Right atrium auricular region (tissue), 2 donors: ENCODE results near the gene PCSK2. TPM values are rescaled to one million over a fixed set of nuclear protein-coding genes. Genes with fewer than 3 reads are reported as not detected.

Experiments used
- DNase-seq: peaks from one replicate; pipeline ENCODE4 v3.0.0-alpha.2; 2019; ENCODE audit warnings: low spot score
- H3K27ac ChIP-seq, 2 donors: fragments of 200-600 bp; sonication (generic); 1 replicate in 1 of 2; 2 replicates in 1 of 2; pipeline ENCODE4 v1.5.1; 2016 to 2019
- H3K27me3 ChIP-seq, 2 donors: fragments of 200-600 bp; sonication (generic); one replicate each; pipeline versions ENCODE4 v1.5.1 to v1.6.0; 2017 to 2019
- H3K36me3 ChIP-seq: fragments of 200-600 bp; sonication (generic); one replicate; pipeline ENCODE4 v1.5.1; 2016
- H3K4me1 ChIP-seq, 2 donors: fragments of 200-600 bp; sonication (generic); one replicate each; pipeline versions ENCODE4 v1.5.1 to v1.6.0; 2017 to 2019
- H3K4me3 ChIP-seq, 2 donors: fragments of 200-600 bp; sonication (generic); 1 replicate in 1 of 2; 2 replicates in 1 of 2; pipeline ENCODE4 v1.5.1; 2017 to 2019; ENCODE audit warnings: mild to moderate bottlenecking in 1 of 2, moderate library complexity in 1 of 2
- H3K9me3 ChIP-seq, 2 donors: fragments of 200-600 bp; sonication (generic); one replicate each; pipeline ENCODE4 v1.5.1; 2019
- CTCF ChIP-seq, 2 donors: fragments of 200-600 bp; sonication (generic); IDR thresholded peaks; one replicate each; pipeline ENCODE4 v1.5.1; 2019; ENCODE audit warnings: antibody characterized with exemption in 2 of 2
- total RNA-seq, 2 donors: library from RNA; depleted of rRNA; stranded (reverse); fragments of >200 nt; gene quantifications; one replicate each; pipeline ENCODE4 v1.1.0, GENCODE V29; 2016

PCSK2 gene
- total RNA-seq, 2 donors from 2014 or later = 1.6 to 2.6 TPM

DNA sequence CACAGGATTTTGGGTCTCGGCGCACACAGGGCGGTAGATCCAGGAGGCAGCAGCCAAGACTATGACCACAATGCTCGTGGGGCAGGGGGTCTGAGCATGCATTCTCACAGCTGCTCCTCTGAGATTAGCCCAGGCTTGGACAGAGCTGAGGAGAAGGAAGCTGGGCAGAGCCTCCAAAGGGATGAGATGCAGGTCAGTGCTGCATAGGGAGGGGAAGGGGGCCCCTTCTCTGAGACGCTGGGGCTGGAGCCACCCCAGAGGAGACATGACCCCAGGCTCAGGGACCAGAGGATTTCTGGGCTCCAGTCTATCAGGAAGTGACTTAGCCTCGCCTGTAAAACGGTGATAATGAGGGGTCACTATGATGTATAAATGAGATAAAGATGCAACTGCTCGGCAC, 210.4 kb downstream of the PCSK2 start:
- no peak for DNase-seq
- peaks cover 0 to 11% of the 10 kb centered on the region in 2 donors for H3K9me3 ChIP-seq
- no peak overlapping the region for H3K4me3 ChIP-seq
- no peak overlapping the region for H3K27ac ChIP-seq
- TF ChIP-seq CTCF (IDR thresholded peaks at IDR 0.05) = no peak
- H3K36me3 ChIP-seq = no peaks in the 10 kb centered on the region
- no peaks in the 10 kb centered on the region for H3K27me3 ChIP-seq
- H3K4me1 ChIP-seq = no peaks in the 10 kb centered on the region

GRCh38 chr20:17438436-17439039, 211.7 kb downstream of the PCSK2 start:
- Histone ChIP-seq H3K27ac (no peak overlapping the region), H3K4me1 (no peaks in the 10 kb centered on the region), H3K36me3 (no peaks in the 10 kb centered on the region), H3K27me3 (no peaks in the 10 kb centered on the region), H3K9me3 (peaks cover 0 to 12% of the 10 kb centered on the region in 2 donors), H3K4me3 (no peak overlapping the region)
- TF ChIP-seq CTCF (IDR thresholded peaks at IDR 0.05) = no peak
- DNase-seq = no peak

- Histone ChIP-seq H3K4me1 (no peaks in the 10 kb centered on the region), H3K9me3 (peaks cover 0 to 12% of the 10 kb centered on the region in 2 donors), H3K36me3 (no peaks in the 10 kb centered on the region), H3K4me3 (no peak overlapping the region), H3K27me3 (no peaks in the 10 kb centered on the region), H3K27ac (no peak overlapping the region)
- no peak for TF ChIP-seq CTCF (IDR thresholded peaks at IDR 0.05)
- DNase-seq = no peak
These were observed 212.9 kb downstream of the PCSK2 start for GRCh38 chr20:17439616-17440296.

- no peak for DNase-seq
- Histone ChIP-seq H3K27me3 (no peaks in the 10 kb centered on the region), H3K4me1 (no peaks in the 10 kb centered on the region), H3K36me3 (no peaks in the 10 kb centered on the region), H3K4me3 (no peak overlapping the region), H3K27ac (no peak overlapping the region), H3K9me3 (peaks cover 0 to 12% of the 10 kb centered on the region in 2 donors)
- no peak for TF ChIP-seq CTCF (IDR thresholded peaks at IDR 0.05)
These were observed 214.9 kb downstream of the PCSK2 start for GRCh38 chr20:17441745-17442144.

GRCh38 chr20:17442588-17442987, 215.7 kb downstream of the PCSK2 start:
- no peaks in the 10 kb centered on the region for H3K27me3 ChIP-seq
- no peak for TF ChIP-seq CTCF (IDR thresholded peaks at IDR 0.05)
- no peak overlapping the region for H3K4me3 ChIP-seq
- H3K36me3 ChIP-seq = no peaks in the 10 kb centered on the region
- H3K9me3 ChIP-seq = peaks cover 0 to 12% of the 10 kb centered on the region in 2 donors
- H3K27ac ChIP-seq = no peak overlapping the region
- no peaks in the 10 kb centered on the region for H3K4me1 ChIP-seq
- no peak for DNase-seq
